ENCODE results near the gene NANOS2. TPM values are rescaled to one million over a fixed set of nuclear protein-coding genes. Genes with fewer than 3 reads are reported as not detected.
A peak's percentile ranks its signal among the peaks of the same experiment; 100 is the strongest.

The NANOS2 gene
- total RNA-seq, 1 donor from 2014 or later: not detected

GRCh38 chr19:45864629-45865082 is 49.9 kb downstream of the NANOS2 start:
- Mint-ChIP-seq H3K4me1 (ENCODE audit: low read depth) (peaks cover 34% of the 10 kb centered on the region), H3K27ac (peak overlapping the region; percentile 90), H3K4me3 (ENCODE audit: low read depth) (peak overlapping the region; percentile 89), H3K36me3 (ENCODE audit: insufficient read depth) (no peaks in the 10 kb centered on the region), H3K27me3 (no peaks in the 10 kb centered on the region), H3K9me3 (ENCODE audit: low read depth) (no peaks in the 10 kb centered on the region)
- no peak for DNase-seq (ENCODE audit: low spot score, unreplicated experiment)
- TF ChIP-seq CTCF (IDR thresholded peaks at IDR 0.05; ENCODE audit: unreplicated experiment): no peak

DNA sequence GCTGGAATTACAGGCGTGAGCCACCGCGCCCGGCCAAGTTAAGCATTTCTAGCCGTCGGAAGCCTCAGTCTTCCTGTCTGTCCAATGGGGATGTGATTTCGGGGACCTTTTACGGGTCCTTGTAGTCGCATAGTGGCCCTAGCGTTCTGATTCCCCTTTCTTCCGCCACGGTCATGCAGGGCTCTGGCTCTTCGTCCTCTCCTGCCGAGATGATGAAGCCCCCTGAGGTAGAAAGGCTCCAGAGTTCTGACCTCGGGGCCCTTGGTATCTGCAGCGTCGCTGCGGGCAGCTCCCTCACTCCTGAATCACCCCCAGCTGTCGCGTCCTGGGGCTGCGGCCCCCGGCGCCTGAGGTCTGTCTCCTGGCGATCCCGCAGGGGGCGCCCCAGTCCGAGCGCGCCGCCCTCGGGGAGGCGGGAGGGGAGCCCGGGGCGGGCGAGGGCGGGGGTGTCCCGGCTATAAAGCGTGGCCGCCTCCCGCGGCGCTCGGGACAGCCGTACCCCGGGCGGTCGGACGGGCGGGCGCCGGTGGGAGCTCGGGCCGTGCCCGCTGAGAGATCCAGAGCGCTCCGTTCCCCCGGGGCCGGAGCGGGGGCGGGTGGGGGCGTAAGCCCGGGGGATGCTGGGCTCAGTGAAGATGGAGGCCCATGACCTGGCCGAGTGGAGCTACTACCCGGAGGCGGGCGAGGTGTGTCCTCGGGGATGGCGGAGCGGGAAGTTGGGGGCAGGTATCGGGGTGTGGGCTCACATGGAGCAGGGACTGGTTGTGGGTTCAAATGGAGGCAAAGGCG is 50.5 kb downstream of the NANOS2 start, which contains the start of gene FOXA3:
Gene FOXA3 (plus strand): TSS at position 487 of the 789 bp plus-strand sequence. CDS start 131 bp downstream, at position 618.
- peak within 1 kb of the TSS; percentile 98 for H3K27ac Mint-ChIP-seq
- peak; percentile 71 for DNase-seq (ENCODE audit: low spot score, unreplicated experiment)
- H3K9me3 Mint-ChIP-seq (ENCODE audit: low read depth): no peaks in the 10 kb centered on the region
- peak; percentile 89 for TF ChIP-seq CTCF (IDR thresholded peaks at IDR 0.05; ENCODE audit: unreplicated experiment)
- H3K36me3 Mint-ChIP-seq (ENCODE audit: insufficient read depth): no peaks in the 10 kb centered on the region
- no peaks in the 10 kb centered on the region for H3K27me3 Mint-ChIP-seq
- peaks cover 34% of the 10 kb centered on the region for H3K4me1 Mint-ChIP-seq (ENCODE audit: low read depth)
- H3K4me3 Mint-ChIP-seq (ENCODE audit: low read depth): peak within 1 kb of the TSS; percentile 89

- Mint-ChIP-seq H3K36me3 (ENCODE audit: insufficient read depth) (no peaks in the 10 kb centered on the region), H3K27ac (peak overlapping the region; percentile 98), H3K4me3 (ENCODE audit: low read depth) (peak overlapping the region; percentile 89), H3K4me1 (ENCODE audit: low read depth) (peaks cover 34% of the 10 kb centered on the region), H3K9me3 (ENCODE audit: low read depth) (no peaks in the 10 kb centered on the region), H3K27me3 (no peaks in the 10 kb centered on the region)
- no peak for TF ChIP-seq CTCF (IDR thresholded peaks at IDR 0.05; ENCODE audit: unreplicated experiment)
- no peak for DNase-seq (ENCODE audit: low spot score, unreplicated experiment)
Measured at GRCh38 chr19:45863335-45863839, 51.2 kb downstream of the NANOS2 start.

Other genes with a start within 250 kb of the NANOS2 start
- 26.4 and 27.2 TPM in 2 replicates for gene GIPR, start 246.6 kb downstream of the NANOS2 start, total RNA-seq
- gene SNRPD2, start 222.8 kb downstream of the NANOS2 start, total RNA-seq: 401 and 414 TPM in 2 replicates
- gene QPCTL, start 222.1 kb downstream of the NANOS2 start, total RNA-seq: 9.0 and 10.8 TPM in 2 replicates
- 41.6 and 44.7 TPM in 2 replicates for gene FBXO46, start 183.9 kb downstream of the NANOS2 start, total RNA-seq
- gene MEIOSIN, start 181.3 kb downstream of the NANOS2 start, total RNA-seq: not detected in 2 replicates
- gene SIX5, start 145.5 kb downstream of the NANOS2 start, total RNA-seq: 36.9 and 42.3 TPM in 2 replicates
- gene DMPK, start 132.3 kb downstream of the NANOS2 start, total RNA-seq: 117 and 122 TPM in 2 replicates
- gene DMWD, start 121.9 kb downstream of the NANOS2 start, total RNA-seq: 99.4 and 108 TPM in 2 replicates
- gene RSPH6A, start 99.5 kb downstream of the NANOS2 start, total RNA-seq: 0.42 and 0.48 TPM in 2 replicates
- gene SYMPK, start 51.6 kb downstream of the NANOS2 start, total RNA-seq: 112 and 114 TPM in 2 replicates
- 23.5 and 25.4 TPM in 2 replicates for gene FOXA3, start 50.5 kb downstream of the NANOS2 start, total RNA-seq
- 30.4 and 35.0 TPM in 2 replicates for gene IRF2BP1, start 28.6 kb downstream of the NANOS2 start, total RNA-seq
- 11.1 and 11.8 TPM in 2 replicates for gene MYPOP, start 12.2 kb downstream of the NANOS2 start, total RNA-seq
- gene NOVA2, start 59.1 kb upstream of the NANOS2 start, total RNA-seq: 0.44 and 0.53 TPM in 2 replicates
- gene CCDC61, start 80.7 kb upstream of the NANOS2 start, total RNA-seq: 22.2 and 23.2 TPM in 2 replicates
- gene PGLYRP1, start 108.3 kb upstream of the NANOS2 start, total RNA-seq: not detected in 2 replicates
- 0.84 and 1.2 TPM in 2 replicates for gene IGFL4, start 126.2 kb upstream of the NANOS2 start, total RNA-seq
- gene IGFL3, start 209.9 kb upstream of the NANOS2 start, total RNA-seq: not detected in 2 replicates
- gene IGFL2, start 233.5 kb upstream of the NANOS2 start, total RNA-seq: not detected in 2 replicates